GM18517 (cell line): Measurements from ENCODE around the gene KRT28.
"Not testable (repeated sequence)": the region's sequence is repeated elsewhere in the genome, so short reads cannot be mapped to it uniquely, and the experiment has no call there.

ENCODE experiments used
- ATAC-seq: cut with Tn5 transposase; IDR thresholded peaks from one replicate; pipeline ENCODE4 v1.9.1; 2021; ENCODE audit warnings: mild to moderate bottlenecking, moderate library complexity; ENCODE audit not compliant: unreplicated experiment

KRT28 gene

GRCh38 chr17:40818733-40819527 is 19.2 kb upstream of the KRT28 start:
- ATAC-seq: peak; percentile 73

GRCh38 chr17:40818343-40818732 is 18.6 kb upstream of the KRT28 start:
- no peak for ATAC-seq

GRCh38 chr17:40817103-40817682 is 17.4 kb upstream of the KRT28 start:
- no peak for ATAC-seq

- no peak for ATAC-seq
Measured at GRCh38 chr17:40816569-40816968, 16.8 kb upstream of the KRT28 start.

GRCh38 chr17:40815381-40815780 is 15.6 kb upstream of the KRT28 start:
- no peak for ATAC-seq

GRCh38 chr17:40814657-40815056 is 14.9 kb upstream of the KRT28 start:
- ATAC-seq: not testable (repeated sequence)

GRCh38 chr17:40813804-40814203 is 14.0 kb upstream of the KRT28 start:
- ATAC-seq: no peak

- ATAC-seq: no peak
Measured at GRCh38 chr17:40812639-40813038, 12.9 kb upstream of the KRT28 start.

GRCh38 chr17:40810494-40810893 is 10.7 kb upstream of the KRT28 start:
- no peak for ATAC-seq

- ATAC-seq: no peak
Measured at GRCh38 chr17:40809721-40810421, 10.1 kb upstream of the KRT28 start.

- ATAC-seq: no peak
Measured at GRCh38 chr17:40806131-40806530, 6.4 kb upstream of the KRT28 start.

GRCh38 chr17:40803617-40804082 is 3.9 kb upstream of the KRT28 start:
- ATAC-seq: no peak

- ATAC-seq: no peak
Measured at GRCh38 chr17:40801157-40801556, 1.4 kb upstream of the KRT28 start.

- ATAC-seq: no peak
Measured at GRCh38 chr17:40800381-40800780, 622 bp upstream of the KRT28 start.

- ATAC-seq: no peak
Measured at GRCh38 chr17:40796846-40797245, 2.9 kb downstream of the KRT28 start.

GRCh38 chr17:40795019-40795667 is 4.6 kb downstream of the KRT28 start:
- ATAC-seq: no peak

- ATAC-seq: no peak
Measured at GRCh38 chr17:40794466-40794865, 5.3 kb downstream of the KRT28 start.

- no peak for ATAC-seq
Measured at GRCh38 chr17:40793832-40794231, 5.9 kb downstream of the KRT28 start.

GRCh38 chr17:40791787-40792436 is 7.8 kb downstream of the KRT28 start:
- ATAC-seq: no peak

GRCh38 chr17:40791111-40791510 is 8.6 kb downstream of the KRT28 start:
- no peak for ATAC-seq

- no peak for ATAC-seq
Measured at GRCh38 chr17:40782450-40782849, 17.3 kb downstream of the KRT28 start, which contains the start of gene KRT27. TSS of gene KRT27 (minus strand) at chr17:40782550. CDS start at chr17:40782493, 57 bp downstream.
